Neural cell (in vitro differentiated cells): ENCODE data around the gene OSBPL8. TPM values are rescaled to one million over a fixed set of nuclear protein-coding genes. Genes with fewer than 3 reads are reported as not detected.

Experiments used
- H2AFZ ChIP-seq: fragments of 200-600, 300-800 bp; sonication (generic), shearing (Covaris generic); 2 replicates; pipeline ENCODE4 v1.6.0; 2014; ENCODE audit warnings: low read depth, mild to moderate bottlenecking, antibody characterized with exemption, low read length, moderate library complexity
- H3F3A ChIP-seq: fragments of 200-600 bp; shearing (Covaris generic); 2 replicates; pipeline ENCODE4 v1.6.1; 2016; ENCODE audit warnings: mild to moderate bottlenecking, moderate library complexity, mixed read lengths, antibody characterized with exemption, low read length; ENCODE audit not compliant: insufficient read depth, poor library complexity, severe bottlenecking
- H3K27ac ChIP-seq: fragments of 200-600, 300-800 bp; sonication (generic), shearing (Covaris generic); 2 replicates; pipeline ENCODE4 v1.5.1; 2014; ENCODE audit warnings: mild to moderate bottlenecking, low read length, moderate library complexity
- H3K27me3 ChIP-seq: fragments of 300-800, 200-600 bp; sonication (generic), shearing (Covaris generic); 2 replicates; pipeline ENCODE4 v1.6.0; 2014; ENCODE audit warnings: mild to moderate bottlenecking, low read depth, low read length, moderate library complexity; ENCODE audit not compliant: insufficient read depth
- H3K36me3 ChIP-seq: fragments of 300-800, 200-600 bp; sonication (generic), shearing (Covaris generic); 2 replicates; pipeline ENCODE4 v1.5.1; 2014; ENCODE audit warnings: mild to moderate bottlenecking, antibody characterized with exemption, low read length, moderate library complexity; ENCODE audit not compliant: insufficient read depth
- H3K4me2 ChIP-seq: fragments of 300-800, 200-600 bp; sonication (generic), shearing (Covaris generic); 2 replicates; pipeline ENCODE4 v1.6.0; 2014; ENCODE audit warnings: mild to moderate bottlenecking, low read length
- H3K4me3 ChIP-seq: fragments of 300-800, 200-600 bp; sonication (generic), shearing (Covaris generic); 2 replicates; pipeline ENCODE4 v1.5.1; 2014; ENCODE audit warnings: mild to moderate bottlenecking, low read length, moderate library complexity
- H3K79me2 ChIP-seq: fragments of 200-600 bp; shearing (Covaris generic); replicated peaks from 2 replicates; pipeline ENCODE4 v1.6.0; 2014; ENCODE audit warnings: mild to moderate bottlenecking, low read length, moderate library complexity; ENCODE audit not compliant: insufficient read depth
- H3K9ac ChIP-seq: fragments of 300-800, 200-600 bp; sonication (generic), shearing (Covaris generic); 2 replicates; pipeline ENCODE4 v1.6.1; 2016; ENCODE audit warnings: mild to moderate bottlenecking, low read length, mixed read lengths
- H3K9me2 ChIP-seq: fragments of 200-600 bp; shearing (Covaris generic); 2 replicates; pipeline ENCODE4 v1.6.1; 2016; ENCODE audit warnings: mild to moderate bottlenecking, low read length, mixed read lengths; ENCODE audit not compliant: insufficient read depth
- H3K9me3 ChIP-seq: fragments of 200-600, 300-800 bp; sonication (generic), shearing (Covaris generic); 2 replicates; pipeline ENCODE4 v1.6.1; 2016; ENCODE audit warnings: mild to moderate bottlenecking, mixed run types, low read length, moderate library complexity, mixed read lengths
- H4K20me1 ChIP-seq: fragments of 200-600 bp; shearing (Covaris generic); 2 replicates; pipeline ENCODE4 v1.6.1; 2016; ENCODE audit warnings: mild to moderate bottlenecking, mixed run types; ENCODE audit not compliant: insufficient read depth
- EP300 ChIP-seq: fragments of 450-650 bp; conservative IDR thresholded peaks from 2 replicates; pipeline ENCODE4 v1.6.1; 2014; ENCODE audit warnings: antibody characterized with exemption, mild to moderate bottlenecking, moderate library complexity; ENCODE audit not compliant: poor library complexity, severe bottlenecking
- EZH2 ChIP-seq: fragments of 200-600, 300-800 bp; shearing (Covaris generic), sonication (generic); IDR thresholded peaks from 2 replicates; pipeline ENCODE4 v1.6.1; 2014; ENCODE audit warnings: antibody characterized with exemption, low read length, borderline replicate concordance, mild to moderate bottlenecking; ENCODE audit not compliant: insufficient read depth, poor library complexity, severe bottlenecking
- MXI1 ChIP-seq: fragments of 450-650 bp; conservative IDR thresholded peaks from 2 replicates; pipeline ENCODE4 v1.6.1; 2014; ENCODE audit warnings: antibody characterized with exemption, mild to moderate bottlenecking; ENCODE audit not compliant: poor library complexity, severe bottlenecking
- POLR2AphosphoS5 ChIP-seq: IDR thresholded peaks from 2 replicates; pipeline ENCODE4 v1.6.1; 2012
- RAD21 ChIP-seq: fragments of 450-650 bp; conservative IDR thresholded peaks from 2 replicates; pipeline ENCODE4 v1.6.1; 2014; ENCODE audit warnings: antibody characterized with exemption, mild to moderate bottlenecking, moderate library complexity
- SMC3 ChIP-seq: fragments of 450-650 bp; conservative IDR thresholded peaks from 2 replicates; pipeline ENCODE4 v1.6.1; 2014; ENCODE audit warnings: antibody characterized with exemption, mild to moderate bottlenecking, moderate library complexity; ENCODE audit not compliant: poor library complexity
- TAF1 ChIP-seq: IDR thresholded peaks from 2 replicates; pipeline ENCODE4 v1.6.1; 2012; ENCODE audit warnings: low read depth
- polyA plus RNA-seq: library from polyadenylated mRNA; depleted of rRNA; stranded (reverse); fragments of >200 nt; gene quantifications from 2 replicates; pipeline ENCODE4 v1.2.3, GENCODE V29; 2014
- TF ChIP-seq, protein P1 (sequence below): fragments of 450-650 bp; IDR thresholded peaks from 2 replicates; pipeline ENCODE4 v1.5.1; 2014; ENCODE audit warnings: antibody characterized with exemption, mild to moderate bottlenecking, moderate library complexity; ENCODE audit not compliant: poor library complexity, severe bottlenecking
- TF ChIP-seq, protein P2 (sequence below): IDR thresholded peaks from 2 replicates; pipeline ENCODE4 v1.6.1; 2012; ENCODE audit warnings: borderline replicate concordance

OSBPL8 gene
- polyA plus RNA-seq, 1 donor from 2014 or later, result 126 TPM

DNA sequence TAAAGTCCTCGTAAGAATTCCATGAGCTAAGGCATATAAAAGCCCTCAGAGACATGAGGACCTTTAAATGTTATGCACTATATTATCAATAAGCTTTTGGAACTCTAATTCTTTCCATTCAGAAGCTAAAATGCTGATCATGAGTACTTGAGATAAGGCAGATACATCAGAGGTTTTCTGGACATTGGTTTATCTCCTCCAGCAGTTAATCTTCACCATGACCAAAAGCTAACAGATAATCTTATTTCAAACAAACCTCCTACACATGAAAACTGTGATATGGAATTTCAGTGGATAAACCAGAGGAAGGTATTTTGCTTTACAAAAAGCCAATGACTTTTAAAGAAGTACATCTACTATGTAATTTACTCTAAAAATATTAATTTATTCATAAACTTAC, 113.5 kb downstream of the OSBPL8 start:
- Histone ChIP-seq H3K9me2 (no peaks in the 10 kb centered on the region), H4K20me1 (no peaks in the 10 kb centered on the region), H3K27me3 (no peaks in the 10 kb centered on the region), H3K9me3 (no peaks in the 10 kb centered on the region), H3K27ac (no peak overlapping the region), H3K79me2 (peaks cover 7% of the 10 kb centered on the region), H3K4me2 (no peak overlapping the region), H3K9ac (no peak overlapping the region), H2AFZ (no peak overlapping the region), H3F3A (no peaks in the 10 kb centered on the region), H3K36me3 (no peaks in the 10 kb centered on the region), H3K4me3 (no peak overlapping the region)
- TF ChIP-seq SMC3 (no peak), TAF1 (no peak), MXI1 (no peak), EZH2 (no peak), POLR2AphosphoS5 (no peak), RAD21 (no peak), EP300 (no peak)
- TF ChIP-seq, protein P1, sequence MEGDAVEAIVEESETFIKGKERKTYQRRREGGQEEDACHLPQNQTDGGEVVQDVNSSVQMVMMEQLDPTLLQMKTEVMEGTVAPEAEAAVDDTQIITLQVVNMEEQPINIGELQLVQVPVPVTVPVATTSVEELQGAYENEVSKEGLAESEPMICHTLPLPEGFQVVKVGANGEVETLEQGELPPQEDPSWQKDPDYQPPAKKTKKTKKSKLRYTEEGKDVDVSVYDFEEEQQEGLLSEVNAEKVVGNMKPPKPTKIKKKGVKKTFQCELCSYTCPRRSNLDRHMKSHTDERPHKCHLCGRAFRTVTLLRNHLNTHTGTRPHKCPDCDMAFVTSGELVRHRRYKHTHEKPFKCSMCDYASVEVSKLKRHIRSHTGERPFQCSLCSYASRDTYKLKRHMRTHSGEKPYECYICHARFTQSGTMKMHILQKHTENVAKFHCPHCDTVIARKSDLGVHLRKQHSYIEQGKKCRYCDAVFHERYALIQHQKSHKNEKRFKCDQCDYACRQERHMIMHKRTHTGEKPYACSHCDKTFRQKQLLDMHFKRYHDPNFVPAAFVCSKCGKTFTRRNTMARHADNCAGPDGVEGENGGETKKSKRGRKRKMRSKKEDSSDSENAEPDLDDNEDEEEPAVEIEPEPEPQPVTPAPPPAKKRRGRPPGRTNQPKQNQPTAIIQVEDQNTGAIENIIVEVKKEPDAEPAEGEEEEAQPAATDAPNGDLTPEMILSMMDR, result no peak
- TF ChIP-seq, protein P2, sequence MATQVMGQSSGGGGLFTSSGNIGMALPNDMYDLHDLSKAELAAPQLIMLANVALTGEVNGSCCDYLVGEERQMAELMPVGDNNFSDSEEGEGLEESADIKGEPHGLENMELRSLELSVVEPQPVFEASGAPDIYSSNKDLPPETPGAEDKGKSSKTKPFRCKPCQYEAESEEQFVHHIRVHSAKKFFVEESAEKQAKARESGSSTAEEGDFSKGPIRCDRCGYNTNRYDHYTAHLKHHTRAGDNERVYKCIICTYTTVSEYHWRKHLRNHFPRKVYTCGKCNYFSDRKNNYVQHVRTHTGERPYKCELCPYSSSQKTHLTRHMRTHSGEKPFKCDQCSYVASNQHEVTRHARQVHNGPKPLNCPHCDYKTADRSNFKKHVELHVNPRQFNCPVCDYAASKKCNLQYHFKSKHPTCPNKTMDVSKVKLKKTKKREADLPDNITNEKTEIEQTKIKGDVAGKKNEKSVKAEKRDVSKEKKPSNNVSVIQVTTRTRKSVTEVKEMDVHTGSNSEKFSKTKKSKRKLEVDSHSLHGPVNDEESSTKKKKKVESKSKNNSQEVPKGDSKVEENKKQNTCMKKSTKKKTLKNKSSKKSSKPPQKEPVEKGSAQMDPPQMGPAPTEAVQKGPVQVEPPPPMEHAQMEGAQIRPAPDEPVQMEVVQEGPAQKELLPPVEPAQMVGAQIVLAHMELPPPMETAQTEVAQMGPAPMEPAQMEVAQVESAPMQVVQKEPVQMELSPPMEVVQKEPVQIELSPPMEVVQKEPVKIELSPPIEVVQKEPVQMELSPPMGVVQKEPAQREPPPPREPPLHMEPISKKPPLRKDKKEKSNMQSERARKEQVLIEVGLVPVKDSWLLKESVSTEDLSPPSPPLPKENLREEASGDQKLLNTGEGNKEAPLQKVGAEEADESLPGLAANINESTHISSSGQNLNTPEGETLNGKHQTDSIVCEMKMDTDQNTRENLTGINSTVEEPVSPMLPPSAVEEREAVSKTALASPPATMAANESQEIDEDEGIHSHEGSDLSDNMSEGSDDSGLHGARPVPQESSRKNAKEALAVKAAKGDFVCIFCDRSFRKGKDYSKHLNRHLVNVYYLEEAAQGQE, result no peak

DNA sequence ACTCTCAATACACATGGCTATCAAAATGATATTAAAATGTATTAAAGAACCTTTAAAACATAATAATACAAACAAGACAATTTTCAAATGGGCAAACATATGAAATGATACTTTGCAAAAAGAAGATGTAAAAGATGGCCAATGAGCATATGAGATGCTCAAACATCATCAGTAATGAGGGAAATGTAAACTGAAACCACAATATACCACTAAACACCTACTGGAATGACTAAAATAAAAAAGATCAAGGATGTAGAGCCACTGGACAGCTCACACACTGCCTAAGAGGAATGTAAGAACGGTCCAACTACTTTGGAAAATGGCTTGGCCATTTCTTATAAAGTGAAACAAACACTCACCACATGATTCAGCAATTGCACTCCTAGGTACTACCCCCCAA, 114.1 kb downstream of the OSBPL8 start:
- no peak for TF ChIP-seq RAD21
- no peak for TF ChIP-seq MXI1
- no peak for TF ChIP-seq EP300
- TF ChIP-seq POLR2AphosphoS5, result no peak
- TF ChIP-seq, protein P1, result no peak
- TF ChIP-seq TAF1, result no peak
- TF ChIP-seq SMC3, result no peak
- TF ChIP-seq EZH2, result no peak
- TF ChIP-seq, protein P2, result no peak
- H4K20me1 ChIP-seq, result no peaks in the 10 kb centered on the region
- no peaks in the 10 kb centered on the region for H3K9me2 ChIP-seq
- H3K27me3 ChIP-seq, result no peaks in the 10 kb centered on the region
- peaks cover 7% of the 10 kb centered on the region for H3K79me2 ChIP-seq
- H3K27ac ChIP-seq, result no peak overlapping the region
- no peak overlapping the region for H2AFZ ChIP-seq
- no peak overlapping the region for H3K4me2 ChIP-seq
- H3K9me3 ChIP-seq, result no peaks in the 10 kb centered on the region
- no peaks in the 10 kb centered on the region for H3F3A ChIP-seq
- no peak overlapping the region for H3K9ac ChIP-seq
- H3K36me3 ChIP-seq, result no peaks in the 10 kb centered on the region
- no peak overlapping the region for H3K4me3 ChIP-seq
